Measurements from ENCODE around the gene ANK3. TPM values are rescaled to one million over a fixed set of nuclear protein-coding genes. Genes with fewer than 3 reads are reported as not detected.

The ANK3 gene
- total RNA-seq, 2 donors from 2014 or later, result 46.0 to 47.8 TPM

GRCh38 chr10:60384011-60384410 lies 5.7 kb downstream of the ANK3 start:
- no peaks in the 10 kb centered on the region for H3K27me3 ChIP-seq (replicated peaks; ENCODE audit: insufficient read depth)

GRCh38 chr10:60382946-60383681 lies 6.6 kb downstream of the ANK3 start:
- no peak for DNase-seq (ENCODE audit: low spot score)
- Histone ChIP-seq H3K27me3 (replicated peaks; ENCODE audit: insufficient read depth) (no peaks in the 10 kb centered on the region), H3K27ac (no peak overlapping the region), H3K36me3 (no peaks in the 10 kb centered on the region), H3K9me3 (no peaks in the 10 kb centered on the region), H3K4me3 (no peak overlapping the region), H3K4me1 (replicated peaks) (no peaks in the 10 kb centered on the region)
- TF ChIP-seq POLR2AphosphoS5 (IDR thresholded peaks at IDR 0.05), result no peak
- TF ChIP-seq POLR2A (IDR thresholded peaks at IDR 0.05), result no peak
- TF ChIP-seq CTCF (IDR thresholded peaks at IDR 0.05), result no peak
- intact Hi-C loops (cut with DNase I), result no loop called here
- WGBS, result 79% methylated on average over 1 of the region's 1 CpG

More at GRCh38 chr10:60384011-60384410, 5.7 kb downstream of the ANK3 start:
- no peaks in the 10 kb centered on the region for H3K4me1 ChIP-seq (replicated peaks)
- DNase-seq (ENCODE audit: low spot score), result no peak
- H3K4me3 ChIP-seq, result no peak overlapping the region
- 87% methylated on average over 1 of the region's 1 CpG for WGBS
- no peak overlapping the region for H3K27ac ChIP-seq
- intact Hi-C loops (cut with DNase I), result no loop called here
- no peak for TF ChIP-seq CTCF (IDR thresholded peaks at IDR 0.05)
- TF ChIP-seq POLR2A (IDR thresholded peaks at IDR 0.05), result no peak
- TF ChIP-seq POLR2AphosphoS5 (IDR thresholded peaks at IDR 0.05), result no peak
- H3K36me3 ChIP-seq, result no peaks in the 10 kb centered on the region
- no peaks in the 10 kb centered on the region for H3K9me3 ChIP-seq

GRCh38 chr10:60380781-60381180 lies 8.9 kb downstream of the ANK3 start:
- H3K27ac ChIP-seq, result no peak overlapping the region
- no peak overlapping the region for H3K4me3 ChIP-seq
- H3K36me3 ChIP-seq, result no peaks in the 10 kb centered on the region
- TF ChIP-seq POLR2A (IDR thresholded peaks at IDR 0.05) (no peak), POLR2AphosphoS5 (IDR thresholded peaks at IDR 0.05) (no peak), CTCF (IDR thresholded peaks at IDR 0.05) (no peak)
- H3K4me1 ChIP-seq (replicated peaks), result no peaks in the 10 kb centered on the region
- no peaks in the 10 kb centered on the region for H3K9me3 ChIP-seq
- intact Hi-C loops (cut with DNase I), result no loop called here
- H3K27me3 ChIP-seq (replicated peaks; ENCODE audit: insufficient read depth), result no peaks in the 10 kb centered on the region
- WGBS, result 95% methylated on average over 5 of the region's 5 CpGs
- no peak for DNase-seq (ENCODE audit: low spot score)

- H3K4me1 ChIP-seq (replicated peaks), result no peaks in the 10 kb centered on the region
- DNase-seq (ENCODE audit: low spot score), result no peak
- H3K9me3 ChIP-seq, result no peaks in the 10 kb centered on the region
- WGBS, result 82% methylated on average over 1 of the region's 1 CpG
- no peaks in the 10 kb centered on the region for H3K36me3 ChIP-seq
- no peak overlapping the region for H3K27ac ChIP-seq
- no peak overlapping the region for H3K4me3 ChIP-seq
- TF ChIP-seq CTCF (IDR thresholded peaks at IDR 0.05) (no peak), POLR2A (IDR thresholded peaks at IDR 0.05) (no peak), POLR2AphosphoS5 (IDR thresholded peaks at IDR 0.05) (no peak)
- intact Hi-C loops (cut with DNase I), result no loop called here
- H3K27me3 ChIP-seq (replicated peaks; ENCODE audit: insufficient read depth), result no peaks in the 10 kb centered on the region
Observed at GRCh38 chr10:60377955-60378354, 11.7 kb downstream of the ANK3 start.

- TF ChIP-seq CTCF (IDR thresholded peaks at IDR 0.05) (no peak), POLR2A (IDR thresholded peaks at IDR 0.05) (no peak), POLR2AphosphoS5 (IDR thresholded peaks at IDR 0.05) (no peak)
- Histone ChIP-seq H3K27ac (no peak overlapping the region), H3K9me3 (no peaks in the 10 kb centered on the region), H3K4me3 (no peak overlapping the region), H3K36me3 (no peaks in the 10 kb centered on the region), H3K27me3 (replicated peaks; ENCODE audit: insufficient read depth) (no peaks in the 10 kb centered on the region), H3K4me1 (replicated peaks) (no peaks in the 10 kb centered on the region)
- no peak for DNase-seq (ENCODE audit: low spot score)
- WGBS, result 24% methylated on average over 1 of the region's 1 CpG
- intact Hi-C loops (cut with DNase I), result no loop called here
Observed at GRCh38 chr10:60377042-60377352, 12.7 kb downstream of the ANK3 start.
